ENCODE results near the gene DENND1C. TPM values are rescaled to one million over a fixed set of nuclear protein-coding genes. Genes with fewer than 3 reads are reported as not detected.

Gene DENND1C
- total and polyA plus RNA-seq, 2 of the 8 experiments (the other 6 are each of a cell fraction or from before 2014, with no cell fraction given): 3.6 to 4.0 TPM

DNA sequence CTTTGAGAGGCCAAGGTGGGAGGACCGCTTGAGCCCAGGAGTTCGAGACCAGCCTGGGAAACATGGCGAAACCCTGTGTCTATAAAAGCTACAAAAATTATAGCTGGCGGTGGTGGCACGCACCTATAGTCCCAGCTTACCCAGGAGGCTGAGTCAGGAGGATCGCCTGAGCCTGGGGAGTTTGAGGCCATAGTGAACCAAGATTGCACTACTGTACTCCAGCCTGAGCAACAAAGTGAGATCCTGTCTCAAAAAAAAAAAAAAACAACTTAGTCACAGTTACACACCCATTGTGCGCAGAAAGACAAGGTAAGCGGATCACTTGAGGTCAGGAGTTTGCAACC lies 728 bp upstream of the DENND1C start:
- Histone ChIP-seq H3K4me3 (ENCODE audit: extremely low read depth in 1 of 4, insufficient read depth in 2 of 4, low read depth in 3 of 4, low read length in 4 of 4) (no peak overlapping the region), H2BK12ac (ENCODE audit: low read depth, low read length) (no peak overlapping the region), H3K36me3 (ENCODE audit: control insufficient read depth in 2 of 4, insufficient read depth in 4 of 4, low read length in 3 of 4) (no peaks in the 10 kb centered on the region), H2BK5ac (ENCODE audit: low read depth, low read length) (no peak overlapping the region), H3K27me3 (replicated peaks in 1 of 4; ENCODE audit: control insufficient read depth in 3 of 4, extremely low read depth in 1 of 4, insufficient read depth in 3 of 4, low read length in 3 of 4) (no peaks in the 10 kb centered on the region; a peak in 1 of 7 replicates), H4K5ac (ENCODE audit: insufficient read length, low read depth, low read length) (no peak overlapping the region), H2BK120ac (replicated peaks; ENCODE audit: low read depth, low read length) (no peak overlapping the region), H3K27ac (ENCODE audit: low read depth, low read length) (no peak overlapping the region), H4K8ac (ENCODE audit: extremely low read depth, insufficient read depth, low read length) (no peak overlapping the region), H3K56ac (replicated peaks; ENCODE audit: insufficient read length, low read depth, low read length) (no peak overlapping the region), H3K79me2 (ENCODE audit: control insufficient read depth in 1 of 2, insufficient read depth in 2 of 2, low read length in 2 of 2) (no peaks in the 10 kb centered on the region), H3K23me2 (ENCODE audit: low read depth, low read length) (0 out of 2 replicates have a peak, but pooled peaks cover 2% of the 10 kb centered on the region), H3K4me1 (replicated peaks in 1 of 4; ENCODE audit: control insufficient read depth in 3 of 4, insufficient read depth in 4 of 4, low read length in 3 of 4) (peaks cover 0 to 7% (median 4%) of the 10 kb centered on the region in 4 experiments; a peak in 5 of 7 replicates), H3K9me3 (ENCODE audit: insufficient read depth in 2 of 2, low read depth in 1 of 2, low read length in 1 of 2) (no peaks in the 10 kb centered on the region), H3K9ac (replicated peaks in 1 of 4; ENCODE audit: extremely low read depth in 1 of 4, low read depth in 3 of 4, low read length in 3 of 4) (no peak overlapping the region), H2AFZ (ENCODE audit: low read length) (no peak overlapping the region), H4K20me1 (replicated peaks in 1 of 2; ENCODE audit: control insufficient read depth in 1 of 2, insufficient read depth in 2 of 2, low read length in 2 of 2) (peaks cover 0 to 3% of the 10 kb centered on the region in 2 experiments), H4K91ac (replicated peaks; ENCODE audit: insufficient read length, low read length) (no peak overlapping the region), H2BK20ac (ENCODE audit: low read length) (no peak overlapping the region), H3K14ac (ENCODE audit: insufficient read length) (no peak overlapping the region), H3K23ac (ENCODE audit: insufficient read length) (no peak overlapping the region), H3K79me1 (ENCODE audit: low read depth, low read length) (no peaks in the 10 kb centered on the region), H2AK5ac (ENCODE audit: low read depth, low read length) (no peak overlapping the region), H3K4me2 (ENCODE audit: insufficient read depth in 1 of 2, low read depth in 2 of 2, low read length in 2 of 2) (no peak overlapping the region), H3K4ac (replicated peaks; ENCODE audit: insufficient read length, low read depth, low read length) (no peak overlapping the region), H2BK15ac (ENCODE audit: low read length) (no peak overlapping the region), H3K18ac (ENCODE audit: extremely low read depth, low read length) (no peak overlapping the region)
- POLR2A ChIA-PET (ENCODE audit: partially characterized antibody): no interaction called here
- DNase-seq (ENCODE audit: low read depth in 1 of 2, low spot score in 2 of 2) (no peak), FAIRE-seq (no peak)
- CTCF ChIA-PET (ENCODE audit: partially characterized antibody): interaction anchor here (0.6 to 3.8 kb wide), 11 partner anchors 9 to 245 kb away, joined by 3 to 30 read pairs (median 4); partner anchors contain the start of genes CRB3 and TUBB4A
- WGBS, 2 experiments (ENCODE audit: extremely low coverage in 1 of 2, insufficient coverage in 1 of 2, insufficient read length in 1 of 2, insufficient replicate concordance in 2 of 2, low coverage in 1 of 2, low lambda C conversion rate in 2 of 2, missing lambda C conversion rate in 1 of 2): 98% methylated on average over 8 of the region's 8 CpGs; no CpG with 5 or more reads in 1 of the 2 experiments
- TF ChIP-seq HDAC6 (IDR thresholded peaks at IDR 0.05; ENCODE audit: low read depth, low read length): no peak
- no peak for TF ChIP-seq SP4 (IDR thresholded peaks at IDR 0.05; ENCODE audit: low read length)
- TF ChIP-seq GABPA (IDR thresholded peaks at IDR 0.05; ENCODE audit: borderline replicate concordance, insufficient read depth, low read length): no peak
- no peak for TF ChIP-seq SRF (IDR thresholded peaks at IDR 0.05; ENCODE audit: low read depth, low read length)
- no peak for TF ChIP-seq RAD21 (IDR thresholded peaks at IDR 0.05 in 1 of 2, conservative IDR thresholded peaks at IDR 0.05 in 1 of 2; ENCODE audit: low read depth in 2 of 2, low read length in 2 of 2)
- TF ChIP-seq, protein P1, sequence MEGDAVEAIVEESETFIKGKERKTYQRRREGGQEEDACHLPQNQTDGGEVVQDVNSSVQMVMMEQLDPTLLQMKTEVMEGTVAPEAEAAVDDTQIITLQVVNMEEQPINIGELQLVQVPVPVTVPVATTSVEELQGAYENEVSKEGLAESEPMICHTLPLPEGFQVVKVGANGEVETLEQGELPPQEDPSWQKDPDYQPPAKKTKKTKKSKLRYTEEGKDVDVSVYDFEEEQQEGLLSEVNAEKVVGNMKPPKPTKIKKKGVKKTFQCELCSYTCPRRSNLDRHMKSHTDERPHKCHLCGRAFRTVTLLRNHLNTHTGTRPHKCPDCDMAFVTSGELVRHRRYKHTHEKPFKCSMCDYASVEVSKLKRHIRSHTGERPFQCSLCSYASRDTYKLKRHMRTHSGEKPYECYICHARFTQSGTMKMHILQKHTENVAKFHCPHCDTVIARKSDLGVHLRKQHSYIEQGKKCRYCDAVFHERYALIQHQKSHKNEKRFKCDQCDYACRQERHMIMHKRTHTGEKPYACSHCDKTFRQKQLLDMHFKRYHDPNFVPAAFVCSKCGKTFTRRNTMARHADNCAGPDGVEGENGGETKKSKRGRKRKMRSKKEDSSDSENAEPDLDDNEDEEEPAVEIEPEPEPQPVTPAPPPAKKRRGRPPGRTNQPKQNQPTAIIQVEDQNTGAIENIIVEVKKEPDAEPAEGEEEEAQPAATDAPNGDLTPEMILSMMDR (IDR thresholded peaks at IDR 0.05; ENCODE audit: control extremely low read depth in 1 of 3, insufficient read depth in 1 of 3, low read depth in 1 of 3, low read length in 3 of 3): no peak
- TF ChIP-seq CEBPB (IDR thresholded peaks at IDR 0.05; ENCODE audit: low read depth, low read length): no peak
- TF ChIP-seq KDM1A (IDR thresholded peaks at IDR 0.05; ENCODE audit: borderline replicate concordance, low read length): no peak
- no peak for TF ChIP-seq TBP (IDR thresholded peaks at IDR 0.05; ENCODE audit: low read depth, low read length)
- TF ChIP-seq CREB1 (IDR thresholded peaks at IDR 0.05): no peak
- TF ChIP-seq JUND (IDR thresholded peaks at IDR 0.05; ENCODE audit: low read length): no peak
- no peak for TF ChIP-seq BRCA1 (IDR thresholded peaks at IDR 0.05; ENCODE audit: low read depth, low read length)
